ENCODE results near the gene PIGM.

PIGM gene

GRCh38 chr1:159985473-159985872, 46.3 kb downstream of the PIGM start:
- DNase-seq: no peak

- no peak for DNase-seq
Observed at GRCh38 chr1:159983681-159984080, 48.1 kb downstream of the PIGM start.

- no peak for DNase-seq
Observed at GRCh38 chr1:159982280-159982679, 49.5 kb downstream of the PIGM start.

- no peak for DNase-seq
Observed at GRCh38 chr1:159981351-159982055, 50.3 kb downstream of the PIGM start.

GRCh38 chr1:159980786-159981185, 51.0 kb downstream of the PIGM start:
- no peak for DNase-seq

GRCh38 chr1:159980076-159980475, 51.7 kb downstream of the PIGM start:
- no peak for DNase-seq

GRCh38 chr1:159979257-159979656, 52.5 kb downstream of the PIGM start:
- no peak for DNase-seq

GRCh38 chr1:159978107-159978398, 53.7 kb downstream of the PIGM start:
- no peak for DNase-seq

- no peak for DNase-seq
Observed at GRCh38 chr1:159977364-159978106, 54.3 kb downstream of the PIGM start.
